DOHH2 (cell line): ENCODE data around the gene SEMA4G.

Experiments used
- H3F3A ChIP-seq: fragments of 200-600 bp; sonication (generic), shearing (Covaris generic); 2 replicates; pipeline ENCODE4 v1.6.0; 2016; ENCODE audit warnings: antibody characterized with exemption, mild to moderate bottlenecking; ENCODE audit not compliant: control insufficient read depth, insufficient read depth
- H3K27ac ChIP-seq: fragments of 200-600 bp; sonication (generic); 2 replicates; pipeline ENCODE4 v1.5.1; 2014; ENCODE audit warnings: low read depth, mild to moderate bottlenecking, low read length, moderate library complexity
- H3K27me3 ChIP-seq: fragments of 200-600 bp; sonication (generic); 2 replicates; pipeline ENCODE4 v1.6.1; 2014; ENCODE audit warnings: mild to moderate bottlenecking, low read length, mixed read lengths; ENCODE audit not compliant: control insufficient read depth
- H3K36me3 ChIP-seq: fragments of 200-600 bp; sonication (generic); 2 replicates; pipeline ENCODE4 v1.6.1; 2014; ENCODE audit warnings: mild to moderate bottlenecking, low read length, moderate library complexity, mixed read lengths; ENCODE audit not compliant: control insufficient read depth
- H3K4me1 ChIP-seq: fragments of 200-600 bp; sonication (generic); 2 replicates; pipeline ENCODE4 v1.6.1; 2014; ENCODE audit warnings: mild to moderate bottlenecking, low read length, mixed read lengths; ENCODE audit not compliant: control insufficient read depth
- H3K4me2 ChIP-seq: fragments of 200-600 bp; sonication (generic); 2 replicates; pipeline ENCODE4 v1.6.0; 2014; ENCODE audit warnings: mild to moderate bottlenecking, low read length, moderate library complexity
- H3K4me3 ChIP-seq: fragments of 200-600 bp; sonication (generic); 2 replicates; pipeline ENCODE4 v1.5.1; 2014; ENCODE audit warnings: mild to moderate bottlenecking, low read length, mixed read lengths
- H3K79me2 ChIP-seq: fragments of 200-600 bp; sonication (generic); 2 replicates; pipeline ENCODE4 v1.6.1; 2014; ENCODE audit warnings: mild to moderate bottlenecking, low read length, mixed read lengths; ENCODE audit not compliant: control insufficient read depth
- H3K9me2 ChIP-seq: fragments of 200-600 bp; sonication (generic); replicated peaks from 2 replicates; pipeline ENCODE4 v1.6.1; 2014; ENCODE audit warnings: mild to moderate bottlenecking, low read length, mixed read lengths; ENCODE audit not compliant: control insufficient read depth
- H3K9me3 ChIP-seq: fragments of 200-600 bp; sonication (generic); 2 replicates; pipeline ENCODE4 v1.6.1; 2014; ENCODE audit warnings: antibody characterized with exemption, low read length, mixed read lengths; ENCODE audit not compliant: control insufficient read depth, insufficient read depth
- H4K20me1 ChIP-seq: fragments of 200-600 bp; sonication (generic); 2 replicates; pipeline ENCODE4 v1.6.0; 2014; ENCODE audit warnings: low read depth, mild to moderate bottlenecking, antibody characterized with exemption, low read length, moderate library complexity; ENCODE audit not compliant: control insufficient read depth, insufficient read depth
- EZH2phosphoT487 ChIP-seq: fragments of 200-600 bp; sonication (generic); IDR thresholded peaks from 2 replicates; pipeline ENCODE4 v1.6.1; 2017; ENCODE audit warnings: borderline replicate concordance, mild to moderate bottlenecking, antibody characterized with exemption, low read length, moderate library complexity, mixed read lengths
- TF ChIP-seq, protein P1 (sequence below): fragments of 200-600 bp; sonication (generic); IDR thresholded peaks from one replicate; pipeline ENCODE4 v1.5.1; 2014; ENCODE audit warnings: antibody characterized with exemption, mild to moderate bottlenecking, low read depth, low read length; ENCODE audit not compliant: poor library complexity, severe bottlenecking

Gene SEMA4G

DNA sequence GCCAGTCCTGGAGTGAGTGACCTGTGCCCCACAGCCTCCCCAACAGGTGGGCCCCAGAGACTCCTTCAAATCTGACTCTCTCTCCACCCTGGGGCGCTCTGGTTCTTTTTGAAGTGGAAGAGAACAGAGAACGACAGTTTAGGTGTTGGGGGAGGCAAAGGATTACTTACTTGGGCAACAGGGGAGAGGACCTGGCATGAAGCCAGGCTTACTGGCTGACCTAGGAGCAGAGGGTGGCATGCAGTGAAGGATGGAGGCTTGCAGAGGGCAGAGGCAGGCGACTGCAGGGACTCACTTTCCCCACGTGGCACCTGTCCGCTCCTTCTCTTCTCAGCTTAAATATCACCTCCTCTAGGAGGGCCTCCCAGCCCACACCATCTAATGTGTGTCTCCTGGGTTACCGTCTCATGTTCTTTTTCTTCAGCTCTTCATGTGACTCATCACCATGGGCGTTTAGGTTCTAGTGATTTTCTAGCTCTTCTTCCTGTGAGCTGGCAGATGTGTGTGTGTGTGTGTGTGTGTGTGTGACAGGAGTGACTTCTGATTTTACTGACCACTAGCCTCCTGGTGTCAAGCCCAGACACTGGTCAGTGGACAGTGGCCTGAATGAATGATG is 45.8 kb downstream of the SEMA4G start:
- Histone ChIP-seq H4K20me1 (no peaks in the 10 kb centered on the region), H3F3A (no peaks in the 10 kb centered on the region), H3K27ac (no peak overlapping the region), H3K27me3 (peaks cover 19% of the 10 kb centered on the region), H3K9me2 (no peaks in the 10 kb centered on the region), H3K4me3 (no peak overlapping the region), H3K4me1 (peaks cover 31% of the 10 kb centered on the region), H3K79me2 (no peaks in the 10 kb centered on the region), H3K9me3 (no peaks in the 10 kb centered on the region), H3K4me2 (no peak overlapping the region), H3K36me3 (no peaks in the 10 kb centered on the region)
- no peak for TF ChIP-seq EZH2phosphoT487
- TF ChIP-seq, protein P1, sequence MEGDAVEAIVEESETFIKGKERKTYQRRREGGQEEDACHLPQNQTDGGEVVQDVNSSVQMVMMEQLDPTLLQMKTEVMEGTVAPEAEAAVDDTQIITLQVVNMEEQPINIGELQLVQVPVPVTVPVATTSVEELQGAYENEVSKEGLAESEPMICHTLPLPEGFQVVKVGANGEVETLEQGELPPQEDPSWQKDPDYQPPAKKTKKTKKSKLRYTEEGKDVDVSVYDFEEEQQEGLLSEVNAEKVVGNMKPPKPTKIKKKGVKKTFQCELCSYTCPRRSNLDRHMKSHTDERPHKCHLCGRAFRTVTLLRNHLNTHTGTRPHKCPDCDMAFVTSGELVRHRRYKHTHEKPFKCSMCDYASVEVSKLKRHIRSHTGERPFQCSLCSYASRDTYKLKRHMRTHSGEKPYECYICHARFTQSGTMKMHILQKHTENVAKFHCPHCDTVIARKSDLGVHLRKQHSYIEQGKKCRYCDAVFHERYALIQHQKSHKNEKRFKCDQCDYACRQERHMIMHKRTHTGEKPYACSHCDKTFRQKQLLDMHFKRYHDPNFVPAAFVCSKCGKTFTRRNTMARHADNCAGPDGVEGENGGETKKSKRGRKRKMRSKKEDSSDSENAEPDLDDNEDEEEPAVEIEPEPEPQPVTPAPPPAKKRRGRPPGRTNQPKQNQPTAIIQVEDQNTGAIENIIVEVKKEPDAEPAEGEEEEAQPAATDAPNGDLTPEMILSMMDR: no peak

DNA sequence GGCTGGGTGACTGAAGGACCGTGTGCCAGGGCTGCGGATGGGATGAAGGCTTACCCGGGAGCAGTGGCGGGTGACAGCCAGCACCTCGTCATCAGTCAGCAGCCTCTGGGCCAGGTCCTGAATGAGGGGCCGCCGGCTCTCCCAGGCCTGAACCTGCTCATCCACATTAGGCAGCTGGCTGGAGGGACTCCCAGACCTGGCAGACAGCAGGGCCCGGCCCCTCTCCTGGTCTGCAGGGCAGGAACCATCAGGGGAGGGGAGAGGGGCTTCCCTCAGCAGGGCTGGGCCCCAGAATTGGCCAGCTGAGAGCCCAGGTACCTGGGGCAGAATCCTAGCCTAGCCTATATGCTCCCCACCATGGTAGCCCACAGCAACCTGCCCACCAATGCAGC is 46.3 kb downstream of the SEMA4G start:
- no peaks in the 10 kb centered on the region for H3K9me3 ChIP-seq
- H4K20me1 ChIP-seq: no peaks in the 10 kb centered on the region
- no peaks in the 10 kb centered on the region for H3K9me2 ChIP-seq
- TF ChIP-seq, protein P1: no peak
- TF ChIP-seq EZH2phosphoT487: no peak
- H3K4me2 ChIP-seq: no peak overlapping the region
- H3K4me3 ChIP-seq: no peak overlapping the region
- H3K27ac ChIP-seq: no peak overlapping the region
- H3K4me1 ChIP-seq: peaks cover 31% of the 10 kb centered on the region
- no peaks in the 10 kb centered on the region for H3F3A ChIP-seq
- no peaks in the 10 kb centered on the region for H3K79me2 ChIP-seq
- peaks cover 19% of the 10 kb centered on the region for H3K27me3 ChIP-seq
- H3K36me3 ChIP-seq: no peaks in the 10 kb centered on the region

DNA sequence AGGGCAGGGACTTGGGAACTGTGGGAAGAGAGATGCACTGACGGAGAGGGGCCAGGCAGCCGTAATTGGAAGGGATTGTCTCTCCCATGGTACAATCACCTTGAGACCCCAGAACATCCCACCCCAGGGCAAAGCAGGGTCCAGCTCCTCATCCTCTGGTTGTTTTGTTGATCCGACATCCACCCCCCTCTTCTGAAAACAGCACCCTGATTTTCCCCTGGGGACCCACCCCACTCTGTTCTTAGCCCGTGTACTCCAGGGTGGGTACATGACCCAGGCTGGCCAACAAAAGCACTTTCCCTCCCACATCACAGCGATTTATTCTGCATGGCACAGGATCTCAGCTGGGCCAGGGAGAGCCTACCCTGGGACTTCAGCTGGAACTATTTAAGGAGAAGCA is 47.5 kb downstream of the SEMA4G start:
- TF ChIP-seq EZH2phosphoT487: no peak
- TF ChIP-seq, protein P1: no peak
- Histone ChIP-seq H3K9me2 (no peaks in the 10 kb centered on the region), H4K20me1 (no peaks in the 10 kb centered on the region), H3K79me2 (no peaks in the 10 kb centered on the region), H3K36me3 (no peaks in the 10 kb centered on the region), H3K27ac (no peak overlapping the region), H3K4me1 (peaks cover 31% of the 10 kb centered on the region), H3K4me2 (no peak overlapping the region), H3K9me3 (no peaks in the 10 kb centered on the region), H3F3A (no peaks in the 10 kb centered on the region), H3K4me3 (no peak overlapping the region), H3K27me3 (peaks cover 19% of the 10 kb centered on the region)
